ENCODE results near the gene IL1A. TPM values are rescaled to one million over a fixed set of nuclear protein-coding genes. Genes with fewer than 3 reads are reported as not detected.

IL1A gene
- total RNA-seq, 1 donor, result not detected

- H3K27ac ChIP-seq (ENCODE audit: low read depth, low read length), result no peak overlapping the region
- no peak overlapping the region for H3K4me3 ChIP-seq (ENCODE audit: insufficient read depth, low read length)
- no peaks in the 10 kb centered on the region for H3K79me2 ChIP-seq (ENCODE audit: insufficient read depth, low read length)
- H3K4me1 ChIP-seq (ENCODE audit: insufficient read depth, low read length), result peaks cover 16% of the 10 kb centered on the region
- H3K4me2 ChIP-seq (ENCODE audit: insufficient read depth, low read length), result no peak overlapping the region
- no peaks in the 10 kb centered on the region for H3K27me3 ChIP-seq (ENCODE audit: insufficient read depth, low read length)
- no peak for DNase-seq (ENCODE audit: insufficient read length, low spot score, missing footprints)
- H4K20me1 ChIP-seq (ENCODE audit: insufficient read depth, low read length), result no peaks in the 10 kb centered on the region
- no peaks in the 10 kb centered on the region for H3K36me3 ChIP-seq (ENCODE audit: insufficient read depth, low read length)
- TF ChIP-seq, protein P1, sequence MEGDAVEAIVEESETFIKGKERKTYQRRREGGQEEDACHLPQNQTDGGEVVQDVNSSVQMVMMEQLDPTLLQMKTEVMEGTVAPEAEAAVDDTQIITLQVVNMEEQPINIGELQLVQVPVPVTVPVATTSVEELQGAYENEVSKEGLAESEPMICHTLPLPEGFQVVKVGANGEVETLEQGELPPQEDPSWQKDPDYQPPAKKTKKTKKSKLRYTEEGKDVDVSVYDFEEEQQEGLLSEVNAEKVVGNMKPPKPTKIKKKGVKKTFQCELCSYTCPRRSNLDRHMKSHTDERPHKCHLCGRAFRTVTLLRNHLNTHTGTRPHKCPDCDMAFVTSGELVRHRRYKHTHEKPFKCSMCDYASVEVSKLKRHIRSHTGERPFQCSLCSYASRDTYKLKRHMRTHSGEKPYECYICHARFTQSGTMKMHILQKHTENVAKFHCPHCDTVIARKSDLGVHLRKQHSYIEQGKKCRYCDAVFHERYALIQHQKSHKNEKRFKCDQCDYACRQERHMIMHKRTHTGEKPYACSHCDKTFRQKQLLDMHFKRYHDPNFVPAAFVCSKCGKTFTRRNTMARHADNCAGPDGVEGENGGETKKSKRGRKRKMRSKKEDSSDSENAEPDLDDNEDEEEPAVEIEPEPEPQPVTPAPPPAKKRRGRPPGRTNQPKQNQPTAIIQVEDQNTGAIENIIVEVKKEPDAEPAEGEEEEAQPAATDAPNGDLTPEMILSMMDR (IDR thresholded peaks at IDR 0.05; ENCODE audit: extremely low read depth, low read depth, low read length), result no peak
- no peak overlapping the region for H2AFZ ChIP-seq (ENCODE audit: low read length)
- no peaks in the 10 kb centered on the region for H3K9me3 ChIP-seq (ENCODE audit: low read depth, low read length)
These were observed 6.7 kb upstream of the IL1A start for GRCh38 chr2:112791019-112791418.

- Histone ChIP-seq H3K27me3 (ENCODE audit: insufficient read depth, low read length) (no peaks in the 10 kb centered on the region), H3K4me1 (ENCODE audit: insufficient read depth, low read length) (peaks cover 16% of the 10 kb centered on the region), H3K4me3 (ENCODE audit: insufficient read depth, low read length) (no peak overlapping the region), H3K27ac (ENCODE audit: low read depth, low read length) (no peak overlapping the region), H3K9me3 (ENCODE audit: low read depth, low read length) (no peaks in the 10 kb centered on the region), H3K36me3 (ENCODE audit: insufficient read depth, low read length) (no peaks in the 10 kb centered on the region), H3K4me2 (ENCODE audit: insufficient read depth, low read length) (no peak overlapping the region), H2AFZ (ENCODE audit: low read length) (no peak overlapping the region), H4K20me1 (ENCODE audit: insufficient read depth, low read length) (no peaks in the 10 kb centered on the region), H3K79me2 (ENCODE audit: insufficient read depth, low read length) (no peaks in the 10 kb centered on the region)
- TF ChIP-seq, protein P1 (IDR thresholded peaks at IDR 0.05; ENCODE audit: extremely low read depth, low read depth, low read length), result no peak
- no peak for DNase-seq (ENCODE audit: insufficient read length, low spot score, missing footprints)
These were observed 6.0 kb upstream of the IL1A start for GRCh38 chr2:112790305-112790704.

- DNase-seq (ENCODE audit: insufficient read length, low spot score, missing footprints), result no peak
- no peaks in the 10 kb centered on the region for H4K20me1 ChIP-seq (ENCODE audit: insufficient read depth, low read length)
- no peak overlapping the region for H3K4me2 ChIP-seq (ENCODE audit: insufficient read depth, low read length)
- H3K36me3 ChIP-seq (ENCODE audit: insufficient read depth, low read length), result no peaks in the 10 kb centered on the region
- peaks cover 13% of the 10 kb centered on the region for H3K4me1 ChIP-seq (ENCODE audit: insufficient read depth, low read length)
- no peaks in the 10 kb centered on the region for H3K9me3 ChIP-seq (ENCODE audit: low read depth, low read length)
- H2AFZ ChIP-seq (ENCODE audit: low read length), result no peak overlapping the region
- no peaks in the 10 kb centered on the region for H3K27me3 ChIP-seq (ENCODE audit: insufficient read depth, low read length)
- H3K27ac ChIP-seq (ENCODE audit: low read depth, low read length), result no peak overlapping the region
- no peak overlapping the region for H3K4me3 ChIP-seq (ENCODE audit: insufficient read depth, low read length)
- H3K79me2 ChIP-seq (ENCODE audit: insufficient read depth, low read length), result no peaks in the 10 kb centered on the region
- TF ChIP-seq, protein P1 (IDR thresholded peaks at IDR 0.05; ENCODE audit: extremely low read depth, low read depth, low read length), result no peak
These were observed 4.9 kb upstream of the IL1A start for GRCh38 chr2:112789186-112789585.

DNA sequence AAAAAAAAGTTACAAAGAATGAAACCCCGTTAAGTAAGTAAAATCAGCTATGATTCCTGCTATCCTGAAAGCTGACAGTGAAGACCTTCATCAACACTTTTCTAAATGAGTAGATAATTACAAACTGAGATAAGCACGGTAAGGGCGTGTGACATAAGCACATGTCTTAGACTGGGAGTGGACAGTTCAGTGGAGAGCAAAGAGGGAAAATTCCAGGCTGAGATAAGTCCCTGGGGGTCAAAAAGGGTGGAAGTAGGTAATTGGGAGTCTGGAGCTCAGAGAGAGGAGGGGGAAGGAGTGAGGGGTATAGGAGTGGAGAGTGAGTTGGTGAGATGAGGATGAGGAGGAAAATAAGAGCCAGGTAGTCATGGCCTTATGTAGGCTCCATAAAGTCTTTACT, 4.4 kb upstream of the IL1A start:
- Histone ChIP-seq H4K20me1 (ENCODE audit: insufficient read depth, low read length) (no peaks in the 10 kb centered on the region), H3K27me3 (ENCODE audit: insufficient read depth, low read length) (no peaks in the 10 kb centered on the region), H3K4me2 (ENCODE audit: insufficient read depth, low read length) (no peak overlapping the region), H3K79me2 (ENCODE audit: insufficient read depth, low read length) (no peaks in the 10 kb centered on the region), H3K27ac (ENCODE audit: low read depth, low read length) (no peak overlapping the region), H3K9me3 (ENCODE audit: low read depth, low read length) (no peaks in the 10 kb centered on the region), H3K36me3 (ENCODE audit: insufficient read depth, low read length) (no peaks in the 10 kb centered on the region), H2AFZ (ENCODE audit: low read length) (no peak overlapping the region), H3K4me1 (ENCODE audit: insufficient read depth, low read length) (peaks cover 13% of the 10 kb centered on the region), H3K4me3 (ENCODE audit: insufficient read depth, low read length) (no peak overlapping the region)
- no peak for DNase-seq (ENCODE audit: insufficient read length, low spot score, missing footprints)
- TF ChIP-seq, protein P1 (IDR thresholded peaks at IDR 0.05; ENCODE audit: extremely low read depth, low read depth, low read length), result no peak

Data from osteoblast (primary cell).